ENCODE results near the gene NTNG1. TPM values are rescaled to one million over a fixed set of nuclear protein-coding genes. Genes with fewer than 3 reads are reported as not detected.

The NTNG1 gene
- total RNA-seq, 1 donor from 2014 or later: 8.1 TPM

GRCh38 chr1:107095647-107096046, 45.2 kb upstream of the NTNG1 start:
- Mint-ChIP-seq H3K27me3 (ENCODE audit: low read depth, unreplicated experiment) (no peaks in the 10 kb centered on the region), H3K27ac (ENCODE audit: unreplicated experiment) (no peak overlapping the region), H3K9me3 (ENCODE audit: unreplicated experiment) (no peaks in the 10 kb centered on the region), H3K4me1 (ENCODE audit: low read depth, unreplicated experiment) (no peaks in the 10 kb centered on the region), H3K4me3 (ENCODE audit: unreplicated experiment) (no peak overlapping the region), H3K36me3 (ENCODE audit: low read depth, unreplicated experiment) (no peaks in the 10 kb centered on the region)
- FAIRE-seq (no peak), DNase-seq (ENCODE audit: low read depth) (no peak)
- TF ChIP-seq, protein P1, sequence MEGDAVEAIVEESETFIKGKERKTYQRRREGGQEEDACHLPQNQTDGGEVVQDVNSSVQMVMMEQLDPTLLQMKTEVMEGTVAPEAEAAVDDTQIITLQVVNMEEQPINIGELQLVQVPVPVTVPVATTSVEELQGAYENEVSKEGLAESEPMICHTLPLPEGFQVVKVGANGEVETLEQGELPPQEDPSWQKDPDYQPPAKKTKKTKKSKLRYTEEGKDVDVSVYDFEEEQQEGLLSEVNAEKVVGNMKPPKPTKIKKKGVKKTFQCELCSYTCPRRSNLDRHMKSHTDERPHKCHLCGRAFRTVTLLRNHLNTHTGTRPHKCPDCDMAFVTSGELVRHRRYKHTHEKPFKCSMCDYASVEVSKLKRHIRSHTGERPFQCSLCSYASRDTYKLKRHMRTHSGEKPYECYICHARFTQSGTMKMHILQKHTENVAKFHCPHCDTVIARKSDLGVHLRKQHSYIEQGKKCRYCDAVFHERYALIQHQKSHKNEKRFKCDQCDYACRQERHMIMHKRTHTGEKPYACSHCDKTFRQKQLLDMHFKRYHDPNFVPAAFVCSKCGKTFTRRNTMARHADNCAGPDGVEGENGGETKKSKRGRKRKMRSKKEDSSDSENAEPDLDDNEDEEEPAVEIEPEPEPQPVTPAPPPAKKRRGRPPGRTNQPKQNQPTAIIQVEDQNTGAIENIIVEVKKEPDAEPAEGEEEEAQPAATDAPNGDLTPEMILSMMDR (IDR thresholded peaks at IDR 0.05; ENCODE audit: insufficient read depth, low read depth, low read length): no peak
- TF ChIP-seq EZH2 (IDR thresholded peaks at IDR 0.05; ENCODE audit: insufficient read depth, low read length): no peak
- Histone ChIP-seq H3K27ac (ENCODE audit: low read depth, low read length) (no peak overlapping the region), H3K4me1 (ENCODE audit: insufficient read depth, low read length) (no peaks in the 10 kb centered on the region), H3K36me3 (ENCODE audit: insufficient read depth, low read length) (no peaks in the 10 kb centered on the region), H3K79me2 (ENCODE audit: insufficient read depth, low read length) (no peaks in the 10 kb centered on the region), H3K4me3 (ENCODE audit: insufficient read depth, low read depth, low read length) (no peak overlapping the region), H3K27me3 (ENCODE audit: insufficient read depth, low read length) (no peaks in the 10 kb centered on the region), H3K9me3 (ENCODE audit: insufficient read depth, low read depth, low read length) (no peaks in the 10 kb centered on the region), H3K9ac (ENCODE audit: low read length) (no peak overlapping the region), H4K20me1 (ENCODE audit: insufficient read depth, low read length) (no peaks in the 10 kb centered on the region), H3K4me2 (ENCODE audit: low read length) (no peak overlapping the region), H2AFZ (ENCODE audit: low read depth, low read length) (no peak overlapping the region)

- H3K27me3 Mint-ChIP-seq (ENCODE audit: low read depth, unreplicated experiment): no peaks in the 10 kb centered on the region
- Histone ChIP-seq H3K4me1 (ENCODE audit: insufficient read depth, low read length) (no peaks in the 10 kb centered on the region), H3K4me3 (ENCODE audit: insufficient read depth, low read depth, low read length) (no peak overlapping the region), H4K20me1 (ENCODE audit: insufficient read depth, low read length) (no peaks in the 10 kb centered on the region), H3K27ac (ENCODE audit: low read depth, low read length) (no peak overlapping the region), H3K36me3 (ENCODE audit: insufficient read depth, low read length) (no peaks in the 10 kb centered on the region), H3K27me3 (ENCODE audit: insufficient read depth, low read length) (no peaks in the 10 kb centered on the region), H3K9ac (ENCODE audit: low read length) (no peak overlapping the region), H3K9me3 (ENCODE audit: insufficient read depth, low read depth, low read length) (no peaks in the 10 kb centered on the region), H2AFZ (ENCODE audit: low read depth, low read length) (no peak overlapping the region), H3K4me2 (ENCODE audit: low read length) (no peak overlapping the region), H3K79me2 (ENCODE audit: insufficient read depth, low read length) (no peaks in the 10 kb centered on the region)
- FAIRE-seq: no peak
- H3K36me3 Mint-ChIP-seq (ENCODE audit: low read depth, unreplicated experiment): no peaks in the 10 kb centered on the region
- H3K4me3 Mint-ChIP-seq (ENCODE audit: unreplicated experiment): no peak overlapping the region
- TF ChIP-seq, protein P1 (IDR thresholded peaks at IDR 0.05; ENCODE audit: insufficient read depth, low read depth, low read length): no peak
- TF ChIP-seq EZH2 (IDR thresholded peaks at IDR 0.05; ENCODE audit: insufficient read depth, low read length): no peak
- no peak overlapping the region for H3K27ac Mint-ChIP-seq (ENCODE audit: unreplicated experiment)
- no peaks in the 10 kb centered on the region for H3K4me1 Mint-ChIP-seq (ENCODE audit: low read depth, unreplicated experiment)
- no peak for DNase-seq (ENCODE audit: low read depth)
- H3K9me3 Mint-ChIP-seq (ENCODE audit: unreplicated experiment): no peaks in the 10 kb centered on the region
These were observed 44.1 kb upstream of the NTNG1 start for GRCh38 chr1:107096690-107097089.

DNA sequence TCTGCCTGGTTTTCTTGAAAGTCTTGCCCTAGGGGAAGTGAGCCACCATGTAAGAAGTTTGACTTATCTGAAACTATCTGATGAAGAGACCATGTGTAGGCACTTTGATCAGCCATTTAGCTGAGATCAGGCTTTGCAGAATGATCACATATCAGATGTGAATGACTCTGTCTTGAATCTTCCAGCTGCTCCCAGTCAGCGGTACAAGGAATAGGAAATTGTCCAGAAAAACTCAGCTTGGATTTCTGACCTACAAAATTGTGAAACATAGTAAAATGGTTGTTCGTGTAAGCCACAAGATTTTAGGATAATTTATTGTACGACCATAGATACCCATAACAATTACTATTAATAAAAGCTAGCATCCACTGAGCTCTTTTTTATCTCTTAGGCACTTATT, 41.9 kb upstream of the NTNG1 start:
- H3K4me3 ChIP-seq (ENCODE audit: insufficient read depth, low read depth, low read length): no peak overlapping the region
- H3K36me3 ChIP-seq (ENCODE audit: insufficient read depth, low read length): no peaks in the 10 kb centered on the region
- no peaks in the 10 kb centered on the region for H3K27me3 Mint-ChIP-seq (ENCODE audit: low read depth, unreplicated experiment)
- no peaks in the 10 kb centered on the region for H3K9me3 ChIP-seq (ENCODE audit: insufficient read depth, low read depth, low read length)
- DNase-seq (ENCODE audit: low read depth) (no peak), FAIRE-seq (no peak)
- no peak overlapping the region for H2AFZ ChIP-seq (ENCODE audit: low read depth, low read length)
- H3K4me1 ChIP-seq (ENCODE audit: insufficient read depth, low read length): no peaks in the 10 kb centered on the region
- H3K36me3 Mint-ChIP-seq (ENCODE audit: low read depth, unreplicated experiment): no peaks in the 10 kb centered on the region
- TF ChIP-seq, protein P1 (IDR thresholded peaks at IDR 0.05; ENCODE audit: insufficient read depth, low read depth, low read length): no peak
- TF ChIP-seq EZH2 (IDR thresholded peaks at IDR 0.05; ENCODE audit: insufficient read depth, low read length): no peak
- no peak overlapping the region for H3K4me2 ChIP-seq (ENCODE audit: low read length)
- H3K4me3 Mint-ChIP-seq (ENCODE audit: unreplicated experiment): no peak overlapping the region
- H4K20me1 ChIP-seq (ENCODE audit: insufficient read depth, low read length): no peaks in the 10 kb centered on the region
- H3K79me2 ChIP-seq (ENCODE audit: insufficient read depth, low read length): no peaks in the 10 kb centered on the region
- H3K27me3 ChIP-seq (ENCODE audit: insufficient read depth, low read length): no peaks in the 10 kb centered on the region
- H3K9me3 Mint-ChIP-seq (ENCODE audit: unreplicated experiment): no peaks in the 10 kb centered on the region
- no peak overlapping the region for H3K27ac ChIP-seq (ENCODE audit: low read depth, low read length)
- no peak overlapping the region for H3K9ac ChIP-seq (ENCODE audit: low read length)
- H3K27ac Mint-ChIP-seq (ENCODE audit: unreplicated experiment): no peak overlapping the region
- H3K4me1 Mint-ChIP-seq (ENCODE audit: low read depth, unreplicated experiment): no peaks in the 10 kb centered on the region
